MM.1S (cell line): ENCODE data around the gene SAMHD1.

Experiments
- DNase-seq: peaks from one replicate; pipeline ENCODE4 v3.0.0-alpha.2; 2015
- H2AFZ ChIP-seq: fragments of 300-600 bp; sonication (generic); 2 replicates; pipeline ENCODE4 v1.6.0; 2016; ENCODE audit warnings: antibody characterized with exemption, low read length
- H3F3A ChIP-seq: fragments of 300-600 bp; sonication (generic); 2 replicates; pipeline ENCODE4 v1.6.1; 2016; ENCODE audit warnings: mild to moderate bottlenecking, antibody characterized with exemption, low read length, moderate library complexity, mixed read lengths; ENCODE audit not compliant: insufficient read depth
- H3K27ac ChIP-seq: fragments of 300-600 bp; sonication (generic); 2 replicates; pipeline ENCODE4 v1.5.1; 2016; ENCODE audit warnings: mild to moderate bottlenecking, low read length
- H3K27me3 ChIP-seq: fragments of 300-600 bp; sonication (generic); replicated peaks from 2 replicates; pipeline ENCODE4 v1.6.0; 2016; ENCODE audit warnings: low read length; ENCODE audit not compliant: insufficient read depth
- H3K36me3 ChIP-seq: fragments of 300-600 bp; sonication (generic); replicated peaks from 2 replicates; pipeline ENCODE4 v1.6.1; 2016; ENCODE audit warnings: mild to moderate bottlenecking, low read length, mixed read lengths; ENCODE audit not compliant: insufficient read depth
- H3K4me1 ChIP-seq: fragments of 300-600 bp; sonication (generic); 2 replicates; pipeline ENCODE4 v1.6.1; 2016; ENCODE audit warnings: low read length, mixed read lengths
- H3K4me2 ChIP-seq: fragments of 300-600 bp; sonication (generic); 2 replicates; pipeline ENCODE4 v1.6.0; 2016; ENCODE audit warnings: low read depth, low read length
- H3K4me3 ChIP-seq: fragments of 300-600 bp; sonication (generic); 2 replicates; pipeline ENCODE4 v1.5.1; 2016; ENCODE audit warnings: low read length, mixed read lengths
- H3K79me2 ChIP-seq: fragments of 300-600 bp; sonication (generic); 2 replicates; pipeline ENCODE4 v1.6.1; 2016; ENCODE audit warnings: mixed run types, low read length, mixed read lengths
- H3K9ac ChIP-seq: fragments of 300-600 bp; sonication (generic); 2 replicates; pipeline ENCODE4 v1.6.1; 2016; ENCODE audit warnings: low read length, mixed read lengths
- H3K9me2 ChIP-seq: fragments of 300-600 bp; sonication (generic); replicated peaks from 2 replicates; pipeline ENCODE4 v1.6.1; 2016; ENCODE audit warnings: mild to moderate bottlenecking, low read length, mixed read lengths; ENCODE audit not compliant: insufficient read depth
- H3K9me3 ChIP-seq: fragments of 300-600 bp; sonication (generic); replicated peaks from 2 replicates; pipeline ENCODE4 v1.6.1; 2016; ENCODE audit warnings: mild to moderate bottlenecking, low read length, mixed read lengths; ENCODE audit not compliant: insufficient read depth
- H4K20me1 ChIP-seq: fragments of 300-600 bp; sonication (generic); 2 replicates; pipeline ENCODE4 v1.6.1; 2016; ENCODE audit warnings: mild to moderate bottlenecking, low read length, moderate library complexity, mixed read lengths; ENCODE audit not compliant: insufficient read depth
- CTCF ChIP-seq: fragments of 300-600 bp; sonication (generic); IDR thresholded peaks from 2 replicates; pipeline ENCODE4 v1.5.1; 2016; ENCODE audit warnings: antibody characterized with exemption, low read length, mixed read lengths
- EZH2 ChIP-seq: fragments of 300-600 bp; sonication (generic); optimal IDR thresholded peaks from 2 replicates; pipeline ENCODE3; 2017; ENCODE audit warnings: low read depth, mild to moderate bottlenecking, antibody characterized with exemption, low read length, mixed read lengths
- EZH2phosphoT487 ChIP-seq: fragments of 300-600 bp; sonication (generic); IDR thresholded peaks from 2 replicates; pipeline ENCODE4 v1.6.1; 2018; ENCODE audit warnings: antibody characterized with exemption, low read length

Gene SAMHD1

GRCh38 chr20:36956016-36956415 lies 4.5 kb upstream of the SAMHD1 start:
- Histone ChIP-seq H3K79me2 (peaks cover 4% of the 10 kb centered on the region), H4K20me1 (no peaks in the 10 kb centered on the region), H3K9me3 (no peaks in the 10 kb centered on the region), H3K36me3 (no peaks in the 10 kb centered on the region), H3K9me2 (no peaks in the 10 kb centered on the region), H3K4me2 (no peak overlapping the region), H2AFZ (no peak overlapping the region), H3K27me3 (no peaks in the 10 kb centered on the region), H3K9ac (no peak overlapping the region), H3K27ac (no peak overlapping the region), H3K4me3 (no peak overlapping the region), H3K4me1 (peaks cover 16% of the 10 kb centered on the region), H3F3A (peaks cover 4% of the 10 kb centered on the region; the same call in 1 of the 2 replicates)
- DNase-seq, result no peak
- no peak for TF ChIP-seq EZH2phosphoT487
- no peak for TF ChIP-seq CTCF
- TF ChIP-seq EZH2, result no peak

- no peak for DNase-seq
- Histone ChIP-seq H3K4me2 (peak overlapping the region; percentile 73), H3K9me3 (no peaks in the 10 kb centered on the region), H3F3A (peaks cover 28% of the 10 kb centered on the region), H3K4me1 (peaks cover 29% of the 10 kb centered on the region), H3K79me2 (peaks cover 40% of the 10 kb centered on the region), H3K36me3 (no peaks in the 10 kb centered on the region), H3K9ac (peak overlapping the region; percentile 47; the same call in 1 of the 2 replicates), H2AFZ (peak overlapping the region; percentile 83), H3K27me3 (no peaks in the 10 kb centered on the region), H3K27ac (peak overlapping the region; percentile 9; the same call in 1 of the 2 replicates), H3K9me2 (no peaks in the 10 kb centered on the region), H3K4me3 (peak overlapping the region; percentile 58), H4K20me1 (no peaks in the 10 kb centered on the region)
- TF ChIP-seq EZH2phosphoT487 (no peak), EZH2 (no peak), CTCF (no peak)
These were observed 651 bp upstream of the SAMHD1 start for GRCh38 chr20:36951979-36952738.

GRCh38 chr20:36950414-36951197 lies 902 bp downstream of the SAMHD1 start:
- H3K27ac ChIP-seq, result peak overlapping the region; percentile 56; the same call in 1 of the 2 replicates

More at GRCh38 chr20:36950414-36951197, 902 bp downstream of the SAMHD1 start:
- H3K79me2 ChIP-seq, result peaks cover 49% of the 10 kb centered on the region
- DNase-seq, result peak; percentile 31
- H3K4me1 ChIP-seq, result peaks cover 33% of the 10 kb centered on the region
- H3K27me3 ChIP-seq, result no peaks in the 10 kb centered on the region
- no peaks in the 10 kb centered on the region for H3K9me3 ChIP-seq
- no peak for TF ChIP-seq CTCF
- TF ChIP-seq EZH2phosphoT487, result no peak
- no peak for TF ChIP-seq EZH2
- H3K9ac ChIP-seq, result peak overlapping the region; percentile 75
- H3K4me3 ChIP-seq, result peak overlapping the region; percentile 86
- H3F3A ChIP-seq, result peaks cover 35% of the 10 kb centered on the region
- peak overlapping the region; percentile 86 for H3K4me2 ChIP-seq
- peak overlapping the region; percentile 81 for H2AFZ ChIP-seq
- no peaks in the 10 kb centered on the region; the same call in 1 of the 2 replicates for H3K36me3 ChIP-seq
- no peaks in the 10 kb centered on the region for H3K9me2 ChIP-seq
- H4K20me1 ChIP-seq, result no peaks in the 10 kb centered on the region
